ENCODE measurements around the gene FOXO3. TPM values are rescaled to one million over a fixed set of nuclear protein-coding genes. Genes with fewer than 3 reads are reported as not detected.

Gene FOXO3
- total and polyA plus RNA-seq, 2 experiments from 2014 or later: 19.7 to 36.6 TPM

- Histone ChIP-seq H4K20me1 (ENCODE audit: insufficient read depth) (peaks cover 55% of the 10 kb centered on the region; the same call in 1 of the 2 replicates), H3K79me2 (ENCODE audit: insufficient read depth) (peaks cover 100% of the 10 kb centered on the region), H3K27me3 (replicated peaks; ENCODE audit: insufficient read depth) (no peaks in the 10 kb centered on the region), H3K9me2 (ENCODE audit: insufficient read depth) (no peaks in the 10 kb centered on the region), H3K36me3 (ENCODE audit: low read depth) (no peaks in the 10 kb centered on the region), H3F3A (ENCODE audit: insufficient read depth) (peaks cover 47% of the 10 kb centered on the region), H2AFZ (no peak overlapping the region), H3K4me1 (ENCODE audit: insufficient read depth) (peaks cover 34% of the 10 kb centered on the region), H3K9ac (no peak overlapping the region), H3K9me3 (ENCODE audit: low read depth) (no peaks in the 10 kb centered on the region), H3K4me3 (no peak overlapping the region), H3K27ac (no peak overlapping the region), H3K4me2 (ENCODE audit: unreplicated experiment) (no peak overlapping the region)
- DNase-seq: no peak
- WGBS, 2 experiments (ENCODE audit: low coverage in 1 of 2, low lambda C conversion rate in 2 of 2, missing lambda C conversion rate in 2 of 2): 70 to 75% methylated on average over 4 of the region's 4 CpGs
- TF ChIP-seq EZH2phosphoT487 (IDR thresholded peaks at IDR 0.05; ENCODE audit: insufficient read depth, low read depth): no peak
- TF ChIP-seq EZH2 (IDR thresholded peaks at IDR 0.05; ENCODE audit: insufficient read depth, poor library complexity, severe bottlenecking): no peak
- in situ Hi-C loops (cut with MboI): no loop called here
These were observed 50.4 kb downstream of the FOXO3 start for GRCh38 chr6:108610957-108611586.

- peaks cover 41% of the 10 kb centered on the region; the same call in 1 of the 2 replicates for H4K20me1 ChIP-seq (ENCODE audit: insufficient read depth)
- TF ChIP-seq EZH2 (IDR thresholded peaks at IDR 0.05; ENCODE audit: insufficient read depth, poor library complexity, severe bottlenecking) (no peak), EZH2phosphoT487 (IDR thresholded peaks at IDR 0.05; ENCODE audit: insufficient read depth, low read depth) (no peak)
- no peak overlapping the region for H3K4me3 ChIP-seq
- in situ Hi-C loops (cut with MboI): no loop called here
- peaks cover 46% of the 10 kb centered on the region for H3K4me1 ChIP-seq (ENCODE audit: insufficient read depth)
- no peak overlapping the region for H3K4me2 ChIP-seq (ENCODE audit: unreplicated experiment)
- no peak overlapping the region for H2AFZ ChIP-seq
- no peaks in the 10 kb centered on the region for H3K36me3 ChIP-seq (ENCODE audit: low read depth)
- no peaks in the 10 kb centered on the region for H3K9me3 ChIP-seq (ENCODE audit: low read depth)
- no peaks in the 10 kb centered on the region for H3K27me3 ChIP-seq (replicated peaks; ENCODE audit: insufficient read depth)
- peaks cover 100% of the 10 kb centered on the region for H3K79me2 ChIP-seq (ENCODE audit: insufficient read depth)
- no peaks in the 10 kb centered on the region for H3K9me2 ChIP-seq (ENCODE audit: insufficient read depth)
- H3F3A ChIP-seq (ENCODE audit: insufficient read depth): peaks cover 47% of the 10 kb centered on the region
- H3K9ac ChIP-seq: no peak overlapping the region
- H3K27ac ChIP-seq: no peak overlapping the region
- DNase-seq: no peak
These were observed 52.1 kb downstream of the FOXO3 start for GRCh38 chr6:108612852-108613251.

- TF ChIP-seq EZH2phosphoT487 (IDR thresholded peaks at IDR 0.05; ENCODE audit: insufficient read depth, low read depth) (no peak), EZH2 (IDR thresholded peaks at IDR 0.05; ENCODE audit: insufficient read depth, poor library complexity, severe bottlenecking) (no peak)
- Histone ChIP-seq H3K9me2 (ENCODE audit: insufficient read depth) (no peaks in the 10 kb centered on the region), H3F3A (ENCODE audit: insufficient read depth) (peaks cover 26% of the 10 kb centered on the region), H3K9ac (no peak overlapping the region), H3K9me3 (ENCODE audit: low read depth) (no peaks in the 10 kb centered on the region), H2AFZ (no peak overlapping the region), H3K4me3 (no peak overlapping the region), H3K27me3 (replicated peaks; ENCODE audit: insufficient read depth) (no peaks in the 10 kb centered on the region), H3K4me2 (ENCODE audit: unreplicated experiment) (no peak overlapping the region), H3K27ac (peak overlapping the region; percentile 13; the same call in 1 of the 2 replicates), H3K79me2 (ENCODE audit: insufficient read depth) (peaks cover 100% of the 10 kb centered on the region), H3K36me3 (ENCODE audit: low read depth) (no peaks in the 10 kb centered on the region), H3K4me1 (ENCODE audit: insufficient read depth) (peaks cover 40% of the 10 kb centered on the region), H4K20me1 (ENCODE audit: insufficient read depth) (peaks cover 25% of the 10 kb centered on the region; the same call in 1 of the 2 replicates)
- 47 to 55% methylated on average over 3 of the region's 3 CpGs for WGBS, 2 experiments (ENCODE audit: low coverage in 1 of 2, low lambda C conversion rate in 2 of 2, missing lambda C conversion rate in 2 of 2)
- DNase-seq: peak; percentile 63
- in situ Hi-C loops (cut with MboI): no loop called here
These were observed 55.8 kb downstream of the FOXO3 start for GRCh38 chr6:108616544-108616943.

GRCh38 chr6:108616973-108617372 lies 56.3 kb downstream of the FOXO3 start:
- Histone ChIP-seq H3K4me3 (no peak overlapping the region), H4K20me1 (ENCODE audit: insufficient read depth) (peaks cover 20% of the 10 kb centered on the region; the same call in 1 of the 2 replicates), H3K4me1 (ENCODE audit: insufficient read depth) (peaks cover 45% of the 10 kb centered on the region), H3K27me3 (replicated peaks; ENCODE audit: insufficient read depth) (no peaks in the 10 kb centered on the region), H3K9me3 (ENCODE audit: low read depth) (no peaks in the 10 kb centered on the region), H2AFZ (no peak overlapping the region), H3K79me2 (ENCODE audit: insufficient read depth) (peaks cover 100% of the 10 kb centered on the region), H3K4me2 (ENCODE audit: unreplicated experiment) (no peak overlapping the region), H3K36me3 (ENCODE audit: low read depth) (no peaks in the 10 kb centered on the region), H3F3A (ENCODE audit: insufficient read depth) (peaks cover 26% of the 10 kb centered on the region), H3K9ac (no peak overlapping the region), H3K9me2 (ENCODE audit: insufficient read depth) (no peaks in the 10 kb centered on the region), H3K27ac (peak overlapping the region; percentile 13; the same call in 1 of the 2 replicates)
- in situ Hi-C loops (cut with MboI): no loop called here
- peak; percentile 43 for DNase-seq
- TF ChIP-seq EZH2 (IDR thresholded peaks at IDR 0.05; ENCODE audit: insufficient read depth, poor library complexity, severe bottlenecking) (no peak), EZH2phosphoT487 (IDR thresholded peaks at IDR 0.05; ENCODE audit: insufficient read depth, low read depth) (no peak)

Measured in GM23248 (cell line).